ENCODE measurements around the gene CAMTA1. TPM values are rescaled to one million over a fixed set of nuclear protein-coding genes. Genes with fewer than 3 reads are reported as not detected.

CAMTA1 gene
- total RNA-seq, 1 experiment from 2014 or later = 85.2 TPM

DNA sequence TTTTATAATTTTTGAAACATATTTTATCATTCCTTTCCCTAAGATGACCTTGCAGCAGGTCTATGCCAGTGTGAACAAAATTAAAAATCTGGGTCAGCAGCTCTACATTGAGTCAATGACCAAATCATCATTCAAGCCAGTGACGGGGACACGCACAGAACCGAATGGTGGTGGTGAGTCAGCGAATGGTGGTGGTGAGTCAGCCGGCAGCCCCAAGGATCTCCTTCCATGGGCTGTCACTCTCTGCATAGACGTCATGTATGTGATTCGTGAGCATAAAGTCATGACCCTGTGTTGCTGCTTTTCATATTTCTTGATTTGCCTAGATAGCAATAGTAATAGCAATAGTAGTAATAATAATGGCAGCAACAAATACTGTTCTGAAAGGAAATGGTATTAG, 1025.1 kb downstream of the CAMTA1 start:
- DNase-seq (ENCODE audit: low spot score) = peak; percentile 29
- H3K27me3 ChIP-seq (replicated peaks; ENCODE audit: insufficient read depth, low read depth, low read length, poor library complexity) = no peaks in the 10 kb centered on the region
- H3K9me3 ChIP-seq (ENCODE audit: low read depth, low read length, poor library complexity, severe bottlenecking) = peaks cover 18% of the 10 kb centered on the region
- TF ChIP-seq, protein P1, sequence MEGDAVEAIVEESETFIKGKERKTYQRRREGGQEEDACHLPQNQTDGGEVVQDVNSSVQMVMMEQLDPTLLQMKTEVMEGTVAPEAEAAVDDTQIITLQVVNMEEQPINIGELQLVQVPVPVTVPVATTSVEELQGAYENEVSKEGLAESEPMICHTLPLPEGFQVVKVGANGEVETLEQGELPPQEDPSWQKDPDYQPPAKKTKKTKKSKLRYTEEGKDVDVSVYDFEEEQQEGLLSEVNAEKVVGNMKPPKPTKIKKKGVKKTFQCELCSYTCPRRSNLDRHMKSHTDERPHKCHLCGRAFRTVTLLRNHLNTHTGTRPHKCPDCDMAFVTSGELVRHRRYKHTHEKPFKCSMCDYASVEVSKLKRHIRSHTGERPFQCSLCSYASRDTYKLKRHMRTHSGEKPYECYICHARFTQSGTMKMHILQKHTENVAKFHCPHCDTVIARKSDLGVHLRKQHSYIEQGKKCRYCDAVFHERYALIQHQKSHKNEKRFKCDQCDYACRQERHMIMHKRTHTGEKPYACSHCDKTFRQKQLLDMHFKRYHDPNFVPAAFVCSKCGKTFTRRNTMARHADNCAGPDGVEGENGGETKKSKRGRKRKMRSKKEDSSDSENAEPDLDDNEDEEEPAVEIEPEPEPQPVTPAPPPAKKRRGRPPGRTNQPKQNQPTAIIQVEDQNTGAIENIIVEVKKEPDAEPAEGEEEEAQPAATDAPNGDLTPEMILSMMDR (conservative IDR thresholded peaks at IDR 0.05; ENCODE audit: low read depth, low read length) = no peak
- no peak for TF ChIP-seq EZH2 (IDR thresholded peaks at IDR 0.05; ENCODE audit: borderline replicate concordance, low read depth, low read length, poor library complexity, severe bottlenecking)
- CTCF ChIA-PET = no interaction called here
- POLR2A ChIA-PET (ENCODE audit: low non-redundant PET) = no interaction called here
- H3K36me3 ChIP-seq (ENCODE audit: insufficient read depth, low read length, poor library complexity, severe bottlenecking) = no peaks in the 10 kb centered on the region
- no peak overlapping the region for H3K27ac ChIP-seq (ENCODE audit: low read depth, low read length, poor library complexity, severe bottlenecking)
- intact Hi-C loops (cut with micrococcal nuclease; ENCODE audit: unreplicated experiment) = no loop called here
- H3K4me1 ChIP-seq (ENCODE audit: insufficient read depth, low read length, poor library complexity, severe bottlenecking) = no peaks in the 10 kb centered on the region
- no peak overlapping the region for H3K4me3 ChIP-seq (ENCODE audit: low read depth, low read length, poor library complexity, severe bottlenecking)
- BruUV-seq (replicated peaks) = no TSS peak

- POLR2A ChIA-PET (ENCODE audit: low non-redundant PET) = no interaction called here
- Histone ChIP-seq H3K36me3 (ENCODE audit: insufficient read depth, low read length, poor library complexity, severe bottlenecking) (no peaks in the 10 kb centered on the region), H3K9me3 (ENCODE audit: low read depth, low read length, poor library complexity, severe bottlenecking) (peaks cover 18% of the 10 kb centered on the region), H3K4me3 (ENCODE audit: low read depth, low read length, poor library complexity, severe bottlenecking) (no peak overlapping the region), H3K27me3 (replicated peaks; ENCODE audit: insufficient read depth, low read depth, low read length, poor library complexity) (no peaks in the 10 kb centered on the region), H3K27ac (ENCODE audit: low read depth, low read length, poor library complexity, severe bottlenecking) (no peak overlapping the region), H3K4me1 (ENCODE audit: insufficient read depth, low read length, poor library complexity, severe bottlenecking) (no peaks in the 10 kb centered on the region)
- BruUV-seq (replicated peaks) = no TSS peak
- intact Hi-C loops (cut with micrococcal nuclease; ENCODE audit: unreplicated experiment) = no loop called here
- no peak for DNase-seq (ENCODE audit: low spot score)
- CTCF ChIA-PET = no interaction called here
- TF ChIP-seq EZH2 (IDR thresholded peaks at IDR 0.05; ENCODE audit: borderline replicate concordance, low read depth, low read length, poor library complexity, severe bottlenecking) = no peak
- TF ChIP-seq, protein P1 (conservative IDR thresholded peaks at IDR 0.05; ENCODE audit: low read depth, low read length) = no peak
Measured at GRCh38 chr1:7811476-7811875, 1026.2 kb downstream of the CAMTA1 start.

- no peak for TF ChIP-seq EZH2 (IDR thresholded peaks at IDR 0.05; ENCODE audit: borderline replicate concordance, low read depth, low read length, poor library complexity, severe bottlenecking)
- TF ChIP-seq, protein P1 (conservative IDR thresholded peaks at IDR 0.05; ENCODE audit: low read depth, low read length) = no peak
- Histone ChIP-seq H3K36me3 (ENCODE audit: insufficient read depth, low read length, poor library complexity, severe bottlenecking) (no peaks in the 10 kb centered on the region), H3K27me3 (replicated peaks; ENCODE audit: insufficient read depth, low read depth, low read length, poor library complexity) (no peaks in the 10 kb centered on the region), H3K4me3 (ENCODE audit: low read depth, low read length, poor library complexity, severe bottlenecking) (no peak overlapping the region), H3K27ac (ENCODE audit: low read depth, low read length, poor library complexity, severe bottlenecking) (no peak overlapping the region), H3K9me3 (ENCODE audit: low read depth, low read length, poor library complexity, severe bottlenecking) (peaks cover 18% of the 10 kb centered on the region), H3K4me1 (ENCODE audit: insufficient read depth, low read length, poor library complexity, severe bottlenecking) (no peaks in the 10 kb centered on the region)
- no TSS peak for BruUV-seq (replicated peaks)
- CTCF ChIA-PET = no interaction called here
- DNase-seq (ENCODE audit: low spot score) = no peak
- intact Hi-C loops (cut with micrococcal nuclease; ENCODE audit: unreplicated experiment) = no loop called here
- POLR2A ChIA-PET (ENCODE audit: low non-redundant PET) = no interaction called here
Measured at GRCh38 chr1:7813677-7814373, 1028.6 kb downstream of the CAMTA1 start.

Other genes with a start within 250 kb of the CAMTA1 start
- 48.5 and 55.6 TPM in 2 replicates for gene NOL9, start 230.9 kb upstream of the CAMTA1 start, total RNA-seq (2021)
- gene TAS1R1, start 230.1 kb upstream of the CAMTA1 start, total RNA-seq (2021) = not detected in 2 replicates
- 29.9 and 35.3 TPM in 2 replicates for gene ZBTB48, start 205.5 kb upstream of the CAMTA1 start, total RNA-seq (2021)
- gene KLHL21, start 182.6 kb upstream of the CAMTA1 start, total RNA-seq (2021) = 29.4 and 38.0 TPM in 2 replicates
- gene PHF13, start 171.7 kb upstream of the CAMTA1 start, total RNA-seq (2021) = 37.8 and 44.2 TPM in 2 replicates
- 23.6 and 27.9 TPM in 2 replicates for gene THAP3, start 160.6 kb upstream of the CAMTA1 start, total RNA-seq (2021)
- gene DNAJC11, start 83.6 kb upstream of the CAMTA1 start, total RNA-seq (2021) = 94.2 and 106 TPM in 2 replicates

All from A673 (cell line).